HG03571 (cell line): ENCODE measurements around the gene EXOC3L2.

Source experiments
- ATAC-seq: cut with Tn5 transposase; IDR thresholded peaks from one replicate; pipeline ENCODE4 v1.9.1; 2021; ENCODE audit not compliant: unreplicated experiment

The EXOC3L2 gene

GRCh38 chr19:45222724-45223123 lies 22.5 kb downstream of the EXOC3L2 start:
- ATAC-seq, result no peak

- ATAC-seq, result no peak
Observed at GRCh38 chr19:45218911-45219743, 26.1 kb downstream of the EXOC3L2 start.

GRCh38 chr19:45218426-45218825 lies 26.8 kb downstream of the EXOC3L2 start:
- no peak for ATAC-seq

- ATAC-seq, result no peak
Observed at GRCh38 chr19:45217957-45218334, 27.3 kb downstream of the EXOC3L2 start.

GRCh38 chr19:45217193-45217956 lies 27.8 kb downstream of the EXOC3L2 start:
- no peak for ATAC-seq

- no peak for ATAC-seq
Observed at GRCh38 chr19:45216667-45217066, 28.5 kb downstream of the EXOC3L2 start.

- no peak for ATAC-seq
Observed at GRCh38 chr19:45215391-45216191, 29.6 kb downstream of the EXOC3L2 start.

GRCh38 chr19:45213031-45213430 lies 32.2 kb downstream of the EXOC3L2 start:
- no peak for ATAC-seq

GRCh38 chr19:45211751-45212381 lies 33.3 kb downstream of the EXOC3L2 start:
- no peak for ATAC-seq

GRCh38 chr19:45206328-45206727 lies 38.9 kb downstream of the EXOC3L2 start:
- no peak for ATAC-seq

GRCh38 chr19:45205810-45206209 lies 39.4 kb downstream of the EXOC3L2 start:
- ATAC-seq, result no peak

GRCh38 chr19:45202637-45203036 lies 42.6 kb downstream of the EXOC3L2 start:
- ATAC-seq, result no peak

GRCh38 chr19:45200568-45200967 lies 44.6 kb downstream of the EXOC3L2 start:
- no peak for ATAC-seq

GRCh38 chr19:45195764-45196163 lies 49.4 kb downstream of the EXOC3L2 start:
- no peak for ATAC-seq

- ATAC-seq, result no peak
Observed at GRCh38 chr19:45191375-45191774, 53.8 kb downstream of the EXOC3L2 start.

- ATAC-seq, result no peak
Observed at GRCh38 chr19:45189971-45190370, 55.2 kb downstream of the EXOC3L2 start.

GRCh38 chr19:45187421-45188100 lies 57.6 kb downstream of the EXOC3L2 start:
- no peak for ATAC-seq

GRCh38 chr19:45186509-45187334 lies 58.5 kb downstream of the EXOC3L2 start:
- ATAC-seq, result no peak

GRCh38 chr19:45184115-45184514 lies 61.1 kb downstream of the EXOC3L2 start:
- ATAC-seq, result no peak

- no peak for ATAC-seq
Observed at GRCh38 chr19:45182758-45183157, 62.4 kb downstream of the EXOC3L2 start.
